ENCODE results near the gene METRNL.
"Not testable (repeated sequence)": the region's sequence is repeated elsewhere in the genome, so short reads cannot be mapped to it uniquely, and the experiment has no call there.

The METRNL gene

DNA sequence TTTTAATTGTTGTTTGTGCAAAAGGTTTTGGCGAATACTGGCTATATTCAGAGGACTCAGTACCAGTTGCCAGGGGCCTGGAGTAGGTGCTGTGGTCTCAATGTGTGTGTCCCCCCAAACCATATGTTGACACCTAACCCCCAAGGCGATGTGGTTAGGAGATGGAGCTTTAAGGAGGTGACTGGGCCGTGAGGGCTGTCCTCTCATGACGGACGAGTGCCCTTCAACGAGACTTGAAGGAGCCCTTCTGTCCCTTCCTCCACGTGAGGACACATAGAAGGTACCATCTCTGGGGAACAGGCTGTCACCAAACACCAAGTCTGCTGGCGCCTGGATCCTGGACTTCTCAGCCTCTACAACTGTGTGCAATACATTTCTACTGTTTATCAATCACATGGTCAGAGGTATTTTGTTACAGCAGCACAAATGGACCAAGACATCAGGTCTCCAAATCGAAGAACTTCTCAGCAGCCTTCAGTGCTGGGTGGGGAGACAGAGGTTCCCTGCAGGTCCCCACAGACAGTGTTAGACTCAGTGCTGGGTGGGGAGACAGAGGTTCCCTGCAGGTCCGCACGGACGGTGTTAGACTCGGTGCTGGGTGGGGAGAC lies 24.8 kb upstream of the METRNL start:
- DNase-seq (ENCODE audit: low spot score), result no peak
- TF ChIP-seq CTCF (IDR thresholded peaks at IDR 0.05; ENCODE audit: extremely low read depth, missing control alignments), result no peak

GRCh38 chr17:83055176-83055575 lies 24.2 kb upstream of the METRNL start:
- not testable (repeated sequence) for DNase-seq (ENCODE audit: low spot score)

DNA sequence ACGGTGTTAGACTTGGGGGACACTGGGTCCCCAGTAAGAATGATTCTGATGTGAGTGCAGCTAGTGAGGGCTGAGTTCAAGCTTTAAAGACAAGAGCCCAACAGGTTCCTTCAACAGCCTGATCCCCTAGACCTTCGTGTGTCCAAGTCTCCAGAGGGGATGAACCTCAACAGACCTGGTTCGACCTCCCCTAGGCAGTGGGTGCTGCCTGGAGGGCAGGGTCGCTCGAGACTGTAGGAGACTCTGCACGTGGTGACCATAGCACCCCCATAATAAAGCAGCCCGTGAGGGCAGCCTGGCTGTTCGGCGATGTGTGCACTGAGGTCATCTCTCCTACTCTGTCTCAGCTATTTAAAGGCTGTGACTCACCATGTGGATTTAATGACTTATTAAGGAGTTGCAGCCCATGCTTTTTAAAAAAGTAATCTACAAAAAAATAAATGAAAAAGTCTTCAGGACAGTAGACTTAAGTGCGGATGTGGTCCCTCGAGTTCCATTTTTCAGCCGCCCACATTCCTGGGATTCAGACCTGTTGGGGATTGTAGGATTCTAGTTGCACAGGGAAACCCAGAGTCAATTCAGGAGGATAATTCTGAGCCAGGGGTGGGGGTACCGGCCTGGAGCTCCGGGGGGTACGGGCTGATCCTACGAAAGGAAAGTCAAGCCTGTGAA lies 23.4 kb upstream of the METRNL start:
- DNase-seq (ENCODE audit: low spot score), result no peak
- no peak for TF ChIP-seq CTCF (IDR thresholded peaks at IDR 0.05; ENCODE audit: extremely low read depth, missing control alignments)

DNA sequence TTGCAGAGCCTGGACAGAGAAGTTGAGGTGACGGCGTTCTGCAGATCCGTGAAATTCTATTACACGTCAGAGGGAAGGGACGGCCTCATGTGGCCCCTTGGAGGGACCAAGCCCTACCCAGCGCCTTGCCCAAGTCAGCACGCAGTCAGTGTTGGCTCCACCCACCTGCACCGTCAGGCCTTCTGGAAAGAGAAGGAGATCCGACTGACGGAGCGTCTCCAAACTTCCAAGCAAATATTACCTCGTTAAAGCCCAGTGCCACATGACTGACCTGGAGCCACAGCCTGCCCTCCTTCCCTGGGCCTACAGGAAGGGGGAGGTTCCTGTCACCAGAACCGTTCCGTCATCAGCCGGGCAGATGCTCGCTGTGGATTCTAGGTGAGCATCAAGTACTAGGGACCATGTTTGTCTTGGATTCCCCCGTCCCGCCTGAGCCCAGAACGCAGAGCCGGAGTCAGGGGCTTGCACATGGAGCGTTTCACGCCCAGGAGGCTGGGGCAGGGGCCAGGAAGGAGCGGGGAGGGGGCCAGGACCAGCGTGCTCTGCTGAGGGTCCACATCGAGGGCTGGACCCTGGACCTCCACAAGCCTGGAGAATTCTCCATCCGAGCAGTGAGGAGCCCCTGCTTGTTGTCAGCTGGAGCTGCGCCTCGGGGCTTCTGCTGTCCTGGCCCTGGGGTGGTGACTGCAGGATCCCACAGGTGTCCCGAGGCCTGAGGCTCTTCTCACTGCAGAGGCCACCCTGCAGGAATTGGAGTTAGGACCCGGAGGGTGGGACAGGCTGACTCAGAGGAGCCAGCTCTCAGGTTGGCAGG lies 22.6 kb upstream of the METRNL start:
- TF ChIP-seq CTCF (IDR thresholded peaks at IDR 0.05; ENCODE audit: extremely low read depth, missing control alignments), result no peak
- DNase-seq (ENCODE audit: low spot score), result no peak

GRCh38 chr17:83057397-83057761 lies 22.0 kb upstream of the METRNL start:
- no peak for DNase-seq (ENCODE audit: low spot score)
- no peak for TF ChIP-seq CTCF (IDR thresholded peaks at IDR 0.05; ENCODE audit: extremely low read depth, missing control alignments)

- no peak for TF ChIP-seq CTCF (IDR thresholded peaks at IDR 0.05; ENCODE audit: extremely low read depth, missing control alignments)
- DNase-seq (ENCODE audit: low spot score), result no peak
Observed at GRCh38 chr17:83057793-83058265, 21.6 kb upstream of the METRNL start.

DNA sequence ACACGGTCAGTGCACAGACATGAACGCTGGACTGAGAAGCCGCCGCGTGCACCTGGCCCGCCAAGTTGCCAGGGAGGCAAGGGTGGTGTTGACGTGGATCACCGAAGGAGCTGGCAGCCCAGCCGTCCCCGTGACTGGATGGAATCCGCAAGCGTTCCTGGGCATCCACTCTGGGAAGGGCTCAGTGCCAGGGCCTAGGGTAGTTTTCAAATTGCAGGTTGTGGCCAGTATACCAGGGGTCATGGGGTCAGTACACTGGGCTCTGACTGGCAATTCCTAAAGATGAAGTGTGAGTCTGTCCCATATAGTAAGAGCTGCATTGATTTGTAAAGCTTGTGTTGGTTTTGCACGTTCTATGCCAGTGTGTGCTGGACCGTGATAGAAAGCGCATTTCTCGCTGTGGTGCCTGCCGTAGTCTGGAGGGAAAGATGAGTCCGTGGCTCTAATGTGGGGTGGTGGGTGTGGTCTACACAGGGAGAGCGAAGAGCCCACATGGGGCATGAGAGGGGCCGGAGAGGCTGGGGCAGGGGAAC lies 21.1 kb upstream of the METRNL start:
- DNase-seq (ENCODE audit: low spot score), result no peak
- no peak for TF ChIP-seq CTCF (IDR thresholded peaks at IDR 0.05; ENCODE audit: extremely low read depth, missing control alignments)
